ENCODE measurements around the gene FXYD1.

FXYD1 gene

DNA sequence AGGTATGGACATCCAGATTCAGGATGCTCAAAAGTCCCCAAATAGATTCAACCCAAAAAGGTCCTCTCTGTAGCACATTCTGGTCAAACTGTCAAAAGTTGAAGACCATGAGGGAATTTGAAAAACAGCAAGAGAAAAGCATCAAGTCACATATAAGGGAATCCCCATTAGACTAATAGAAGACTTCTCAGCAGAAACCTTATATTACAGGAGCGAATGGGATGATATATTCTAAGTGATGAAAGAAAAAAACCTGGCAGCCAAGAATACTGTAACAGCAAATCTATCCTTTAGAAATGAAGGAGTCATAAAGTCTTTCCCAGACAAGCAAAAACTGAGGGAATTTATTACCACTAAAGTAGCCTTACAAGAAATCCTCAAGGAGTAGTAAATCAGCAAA is 45.6 kb downstream of the FXYD1 start:
- H3K4me2 ChIP-seq (ENCODE audit: low read length) = no peak overlapping the region
- TF ChIP-seq, protein P1, sequence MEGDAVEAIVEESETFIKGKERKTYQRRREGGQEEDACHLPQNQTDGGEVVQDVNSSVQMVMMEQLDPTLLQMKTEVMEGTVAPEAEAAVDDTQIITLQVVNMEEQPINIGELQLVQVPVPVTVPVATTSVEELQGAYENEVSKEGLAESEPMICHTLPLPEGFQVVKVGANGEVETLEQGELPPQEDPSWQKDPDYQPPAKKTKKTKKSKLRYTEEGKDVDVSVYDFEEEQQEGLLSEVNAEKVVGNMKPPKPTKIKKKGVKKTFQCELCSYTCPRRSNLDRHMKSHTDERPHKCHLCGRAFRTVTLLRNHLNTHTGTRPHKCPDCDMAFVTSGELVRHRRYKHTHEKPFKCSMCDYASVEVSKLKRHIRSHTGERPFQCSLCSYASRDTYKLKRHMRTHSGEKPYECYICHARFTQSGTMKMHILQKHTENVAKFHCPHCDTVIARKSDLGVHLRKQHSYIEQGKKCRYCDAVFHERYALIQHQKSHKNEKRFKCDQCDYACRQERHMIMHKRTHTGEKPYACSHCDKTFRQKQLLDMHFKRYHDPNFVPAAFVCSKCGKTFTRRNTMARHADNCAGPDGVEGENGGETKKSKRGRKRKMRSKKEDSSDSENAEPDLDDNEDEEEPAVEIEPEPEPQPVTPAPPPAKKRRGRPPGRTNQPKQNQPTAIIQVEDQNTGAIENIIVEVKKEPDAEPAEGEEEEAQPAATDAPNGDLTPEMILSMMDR (IDR thresholded peaks at IDR 0.05; ENCODE audit: low read depth, low read length) = no peak
- no peak for TF ChIP-seq EZH2phosphoT487 (IDR thresholded peaks at IDR 0.05; ENCODE audit: low read depth)
- H2AFZ ChIP-seq (ENCODE audit: low read depth, low read length) = no peak overlapping the region

DNA sequence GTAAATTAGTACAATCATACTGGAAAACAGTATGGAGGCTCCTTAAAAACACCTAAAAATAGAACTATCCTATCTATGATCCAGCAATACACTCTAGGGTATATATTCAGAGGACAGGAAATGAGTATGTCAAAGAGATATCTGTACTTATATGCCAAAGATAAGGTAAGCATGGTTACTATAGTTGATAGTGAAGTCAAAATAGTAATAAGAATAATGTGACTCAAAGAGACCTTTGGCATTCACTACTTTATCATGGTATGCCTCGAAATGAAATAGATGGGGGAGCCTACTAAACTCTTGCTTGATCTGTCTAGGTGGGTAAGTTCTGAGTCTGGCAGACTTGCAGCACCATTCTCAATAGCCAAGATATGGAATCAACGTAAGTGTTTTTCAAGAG is 46.3 kb downstream of the FXYD1 start:
- no peaks in the 10 kb centered on the region for H3K36me3 ChIP-seq (replicated peaks; ENCODE audit: low read depth, low read length)
- no peak overlapping the region for H3K4me3 ChIP-seq (ENCODE audit: low read length)
- TF ChIP-seq, protein P1 (IDR thresholded peaks at IDR 0.05; ENCODE audit: low read depth, low read length) = no peak
- TF ChIP-seq EZH2phosphoT487 (IDR thresholded peaks at IDR 0.05; ENCODE audit: low read depth) = no peak
- no peaks in the 10 kb centered on the region for H3K4me1 ChIP-seq (ENCODE audit: low read length)
- no peak overlapping the region for H3K4me2 ChIP-seq (ENCODE audit: low read length)
- H3K79me2 ChIP-seq (ENCODE audit: low read length) = no peaks in the 10 kb centered on the region
- no peak overlapping the region for H3K9ac ChIP-seq (ENCODE audit: low read length)
- no peak overlapping the region for H3K27ac ChIP-seq (ENCODE audit: low read length)
- H4K20me1 ChIP-seq (ENCODE audit: insufficient read depth, low read length) = no peaks in the 10 kb centered on the region
- no peak overlapping the region for H2AFZ ChIP-seq (ENCODE audit: low read depth, low read length)
- 0 out of 2 replicates have a peak, but pooled peaks cover 4% of the 10 kb centered on the region for H3K9me3 ChIP-seq (ENCODE audit: insufficient read depth, low read length)
- H3K27me3 ChIP-seq (ENCODE audit: low read depth, low read length) = no peaks in the 10 kb centered on the region

More for the DNA sequence above, 45.6 kb downstream of the FXYD1 start:
- H3K9me3 ChIP-seq (ENCODE audit: insufficient read depth, low read length) = 0 out of 2 replicates have a peak, but pooled peaks cover 4% of the 10 kb centered on the region
- H3K79me2 ChIP-seq (ENCODE audit: low read length) = no peaks in the 10 kb centered on the region
- no peak overlapping the region for H3K27ac ChIP-seq (ENCODE audit: low read length)
- H3K9ac ChIP-seq (ENCODE audit: low read length) = no peak overlapping the region
- H3K36me3 ChIP-seq (replicated peaks; ENCODE audit: low read depth, low read length) = no peaks in the 10 kb centered on the region
- H4K20me1 ChIP-seq (ENCODE audit: insufficient read depth, low read length) = no peaks in the 10 kb centered on the region
- H3K4me1 ChIP-seq (ENCODE audit: low read length) = no peaks in the 10 kb centered on the region
- H3K27me3 ChIP-seq (ENCODE audit: low read depth, low read length) = no peaks in the 10 kb centered on the region
- H3K4me3 ChIP-seq (ENCODE audit: low read length) = no peak overlapping the region

Data from OCI-LY3 (cell line).